HepG2 (cell line): ENCODE results near the gene RAB17. TPM values are rescaled to one million over a fixed set of nuclear protein-coding genes. Genes with fewer than 3 reads are reported as not detected.
A peak's percentile ranks its signal among the peaks of the same experiment; 100 is the strongest.

Source experiments
- ARHGAP35 ChIP-seq: sonication (generic); formaldehyde crosslinking; IDR thresholded peaks from 2 replicates; pipeline ENCODE4 v1.9.0; 2022; ENCODE audit warnings: mild to moderate bottlenecking, inconsistent platforms, moderate library complexity, missing genetic modification reagents, borderline replicate concordance
- ERF ChIP-seq: IDR thresholded peaks from 2 replicates; pipeline ENCODE4 v1.6.1; 2018; ENCODE audit warnings: missing biosample characterization, missing genetic modification reagents
- ESRRA ChIP-seq: sonication (generic); formaldehyde crosslinking; IDR thresholded peaks from 2 replicates; pipeline ENCODE4 v1.5.1; 2020; ENCODE audit warnings: mild to moderate bottlenecking, low read depth, missing genetic modification reagents
- FOXJ3 ChIP-seq: sonication (generic); formaldehyde crosslinking; IDR thresholded peaks from 2 replicates; pipeline ENCODE4 v1.4.0; 2020; ENCODE audit warnings: missing genetic modification reagents, mild to moderate bottlenecking, borderline replicate concordance
- HDAC1 ChIP-seq: sonication (generic); formaldehyde crosslinking; IDR thresholded peaks from 2 replicates; pipeline ENCODE4 v1.5.1; 2020; ENCODE audit warnings: mild to moderate bottlenecking, missing genetic modification reagents
- HMGA1 ChIP-seq: sonication (generic); formaldehyde crosslinking; conservative IDR thresholded peaks from 2 replicates; pipeline ENCODE4 v1.4.0; 2020; ENCODE audit warnings: missing genetic modification reagents
- HNF4G ChIP-seq, 2 experiments: sonication (generic) in 1 of 2; formaldehyde crosslinking in 1 of 2; IDR thresholded peaks; 2 replicates each; pipeline versions ENCODE4 v1.4.0 to v1.6.1; 2011 to 2020; ENCODE audit warnings: borderline replicate concordance in 2 of 2, low read depth in 2 of 2, mild to moderate bottlenecking in 2 of 2, low read length in 1 of 2, missing genetic modification reagents in 1 of 2, moderate library complexity in 1 of 2
- KAT2B ChIP-seq: fragments of 150-350 bp; IDR thresholded peaks from 2 replicates; pipeline ENCODE4 v1.6.1; 2014; ENCODE audit warnings: low read depth, low read length, borderline replicate concordance
- KLF6 ChIP-seq: IDR thresholded peaks from 2 replicates; pipeline ENCODE4 v1.8.0; 2016; ENCODE audit warnings: missing biosample characterization, missing genetic modification reagents
- MAF1 ChIP-seq: sonication (generic); formaldehyde crosslinking; IDR thresholded peaks from 2 replicates; pipeline ENCODE4 v1.5.0; 2020; ENCODE audit warnings: missing genetic modification reagents, borderline replicate concordance
- MYNN ChIP-seq: sonication (generic); formaldehyde crosslinking; IDR thresholded peaks from 2 replicates; pipeline ENCODE4 v1.4.0; 2020; ENCODE audit warnings: mild to moderate bottlenecking, low read depth, missing genetic modification reagents
- NR1H2 ChIP-seq: sonication (generic); formaldehyde crosslinking; IDR thresholded peaks from 2 replicates; pipeline ENCODE4 v1.8.1; 2022; ENCODE audit warnings: low read depth, missing genetic modification reagents, borderline replicate concordance
- RNF219 ChIP-seq: sonication (generic); formaldehyde crosslinking; IDR thresholded peaks from 2 replicates; pipeline ENCODE4 v1.5.0; 2020; ENCODE audit warnings: mild to moderate bottlenecking, missing genetic modification reagents
- THAP11 ChIP-seq: IDR thresholded peaks from 2 replicates; pipeline ENCODE4 v1.6.1; 2016; ENCODE audit warnings: missing biosample characterization, missing genetic modification reagents
- ZBTB8A ChIP-seq: sonication (generic); formaldehyde crosslinking; IDR thresholded peaks from 2 replicates; pipeline ENCODE4 v1.4.0; 2020; ENCODE audit warnings: mild to moderate bottlenecking, low read depth, missing genetic modification reagents, borderline replicate concordance
- ZFP82 ChIP-seq: sonication (generic); formaldehyde crosslinking; IDR thresholded peaks from 2 replicates; pipeline ENCODE4 v1.5.1; 2020; ENCODE audit warnings: mild to moderate bottlenecking, missing genetic modification reagents, borderline replicate concordance
- ZNF225 ChIP-seq: sonication (generic); formaldehyde crosslinking; IDR thresholded peaks from 2 replicates; pipeline ENCODE4 v1.4.0; 2020; ENCODE audit warnings: mild to moderate bottlenecking, missing genetic modification reagents
- ZNF496 ChIP-seq: sonication (generic); formaldehyde crosslinking; IDR thresholded peaks from 2 replicates; pipeline ENCODE4 v1.8.1; 2023; ENCODE audit warnings: mild to moderate bottlenecking, moderate library complexity, missing genetic modification reagents; ENCODE audit not compliant: insufficient replicate concordance
- ZNF703 ChIP-seq: sonication (generic); formaldehyde crosslinking; IDR thresholded peaks from 2 replicates; pipeline ENCODE4 v1.5.1; 2020; ENCODE audit warnings: missing genetic modification reagents, mild to moderate bottlenecking, moderate library complexity, borderline replicate concordance
- ZNF883 ChIP-seq: sonication (generic); formaldehyde crosslinking; IDR thresholded peaks from 2 replicates; pipeline ENCODE4 v1.5.1; 2020; ENCODE audit warnings: mild to moderate bottlenecking, missing genetic modification reagents; ENCODE audit errors: not compliant biosample characterization
- polyA plus RNA-seq, 8 experiments: library from polyadenylated mRNA; depleted of rRNA in 3 of 8; stranded (reverse) in 7 of 8; unstranded in 1 of 8; fragments of >200 nt; fragmentation: Illumina TruSeq in 4 of 8; extraction: Trizol in 4 of 8; gene quantifications; 2 replicates each; pipeline versions ENCODE4 v1.2.1 to v1.2.3, GENCODE V29; 2011 to 2016; ENCODE audit warnings: low read depth in 4 of 8, missing spikeins in 1 of 8, mixed read lengths in 1 of 8; ENCODE audit not compliant: insufficient read depth in 1 of 8
- total RNA-seq, 5 experiments: library from RNA; depleted of rRNA; stranded (reverse); fragments of >200 nt; fragmentation: Illumina TruSeq; extraction: Trizol; gene quantifications; 2 replicates each; pipeline ENCODE4 v1.2.3, GENCODE V29; 2016; ENCODE audit warnings: low read depth in 1 of 5
- TF ChIP-seq, protein P1 (sequence below): sonication (generic); formaldehyde crosslinking; IDR thresholded peaks from 2 replicates; pipeline ENCODE4 v1.9.0; 2021; ENCODE audit warnings: missing genetic modification reagents, mild to moderate bottlenecking, borderline replicate concordance
- TF ChIP-seq, protein P2 (sequence below): sonication (generic); formaldehyde crosslinking; IDR thresholded peaks from 2 replicates; pipeline ENCODE4 v1.4.0; 2020; ENCODE audit warnings: mild to moderate bottlenecking, missing genetic modification reagents, borderline replicate concordance

The RAB17 gene
- total and polyA plus RNA-seq, 2 of the 13 experiments (the other 11 are each of a cell fraction or from before 2014, with no cell fraction given) = 68.0 to 124 TPM

- TF ChIP-seq ZNF496 (CRISPR knock-in tag) = no peak
- TF ChIP-seq ESRRA (CRISPR knock-in tag) = no peak
- 0 out of 2 replicates have a peak, but pooled peaks have one; percentile 32 for TF ChIP-seq HNF4G (IDR thresholded peaks at IDR 0.05; ENCODE audit: borderline replicate concordance, low read depth, low read length)
- 0 out of 2 replicates have a peak, but pooled peaks have one; percentile 45 for TF ChIP-seq HNF4G (CRISPR knock-in tag; IDR thresholded peaks at IDR 0.05; ENCODE audit: borderline replicate concordance, low read depth)
- TF ChIP-seq, protein P1, sequence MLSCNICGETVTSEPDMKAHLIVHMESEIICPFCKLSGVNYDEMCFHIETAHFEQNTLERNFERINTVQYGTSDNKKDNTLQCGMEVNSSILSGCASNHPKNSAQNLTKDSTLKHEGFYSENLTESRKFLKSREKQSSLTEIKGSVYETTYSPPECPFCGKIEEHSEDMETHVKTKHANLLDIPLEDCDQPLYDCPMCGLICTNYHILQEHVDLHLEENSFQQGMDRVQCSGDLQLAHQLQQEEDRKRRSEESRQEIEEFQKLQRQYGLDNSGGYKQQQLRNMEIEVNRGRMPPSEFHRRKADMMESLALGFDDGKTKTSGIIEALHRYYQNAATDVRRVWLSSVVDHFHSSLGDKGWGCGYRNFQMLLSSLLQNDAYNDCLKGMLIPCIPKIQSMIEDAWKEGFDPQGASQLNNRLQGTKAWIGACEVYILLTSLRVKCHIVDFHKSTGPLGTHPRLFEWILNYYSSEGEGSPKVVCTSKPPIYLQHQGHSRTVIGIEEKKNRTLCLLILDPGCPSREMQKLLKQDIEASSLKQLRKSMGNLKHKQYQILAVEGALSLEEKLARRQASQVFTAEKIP = no peak
- TF ChIP-seq ZBTB8A (CRISPR knock-in tag) = no peak
- no peak for TF ChIP-seq KLF6 (CRISPR knock-in tag)
- no peak for TF ChIP-seq MAF1
- no peak for TF ChIP-seq NR1H2 (CRISPR knock-in tag)
- TF ChIP-seq RNF219 (CRISPR knock-in tag) = no peak
- TF ChIP-seq ZNF883 (CRISPR knock-in tag) = peak; percentile 55
- peak; percentile 51; the same call in 1 of the 2 replicates for TF ChIP-seq ZNF225 (CRISPR knock-in tag)
- TF ChIP-seq, protein P2, sequence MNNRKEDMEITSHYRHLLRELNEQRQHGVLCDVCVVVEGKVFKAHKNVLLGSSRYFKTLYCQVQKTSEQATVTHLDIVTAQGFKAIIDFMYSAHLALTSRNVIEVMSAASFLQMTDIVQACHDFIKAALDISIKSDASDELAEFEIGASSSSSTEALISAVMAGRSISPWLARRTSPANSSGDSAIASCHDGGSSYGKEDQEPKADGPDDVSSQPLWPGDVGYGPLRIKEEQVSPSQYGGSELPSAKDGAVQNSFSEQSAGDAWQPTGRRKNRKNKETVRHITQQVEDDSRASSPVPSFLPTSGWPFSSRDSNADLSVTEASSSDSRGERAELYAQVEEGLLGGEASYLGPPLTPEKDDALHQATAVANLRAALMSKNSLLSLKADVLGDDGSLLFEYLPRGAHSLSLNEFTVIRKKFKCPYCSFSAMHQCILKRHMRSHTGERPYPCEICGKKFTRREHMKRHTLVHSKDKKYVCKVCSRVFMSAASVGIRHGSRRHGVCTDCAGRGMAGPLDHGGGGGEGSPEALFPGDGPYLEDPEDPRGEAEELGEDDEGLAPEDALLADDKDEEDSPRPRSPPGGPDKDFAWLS (CRISPR knock-in tag) = no peak
- TF ChIP-seq THAP11 (CRISPR knock-in tag) = no peak
- TF ChIP-seq ARHGAP35 = no peak
- TF ChIP-seq MYNN (CRISPR knock-in tag) = no peak
- no peak for TF ChIP-seq ZFP82 (CRISPR knock-in tag)
- no peak for TF ChIP-seq KAT2B
- TF ChIP-seq ERF (CRISPR knock-in tag) = no peak
- TF ChIP-seq FOXJ3 (CRISPR knock-in tag) = 0 out of 2 replicates have a peak, but pooled peaks have one; percentile 21
- no peak for TF ChIP-seq HDAC1 (CRISPR knock-in tag)
- TF ChIP-seq HMGA1 (CRISPR knock-in tag) = no peak
- TF ChIP-seq ZNF703 (CRISPR knock-in tag) = no peak
These were observed 8.5 kb downstream of the RAB17 start (continued) for GRCh38 chr2:237581751-237582746.
